ENCODE results near the gene RTN4. TPM values are rescaled to one million over a fixed set of nuclear protein-coding genes. Genes with fewer than 3 reads are reported as not detected.

RTN4 gene
- total RNA-seq, 1 experiment from 2014 or later, result 342 TPM

DNA sequence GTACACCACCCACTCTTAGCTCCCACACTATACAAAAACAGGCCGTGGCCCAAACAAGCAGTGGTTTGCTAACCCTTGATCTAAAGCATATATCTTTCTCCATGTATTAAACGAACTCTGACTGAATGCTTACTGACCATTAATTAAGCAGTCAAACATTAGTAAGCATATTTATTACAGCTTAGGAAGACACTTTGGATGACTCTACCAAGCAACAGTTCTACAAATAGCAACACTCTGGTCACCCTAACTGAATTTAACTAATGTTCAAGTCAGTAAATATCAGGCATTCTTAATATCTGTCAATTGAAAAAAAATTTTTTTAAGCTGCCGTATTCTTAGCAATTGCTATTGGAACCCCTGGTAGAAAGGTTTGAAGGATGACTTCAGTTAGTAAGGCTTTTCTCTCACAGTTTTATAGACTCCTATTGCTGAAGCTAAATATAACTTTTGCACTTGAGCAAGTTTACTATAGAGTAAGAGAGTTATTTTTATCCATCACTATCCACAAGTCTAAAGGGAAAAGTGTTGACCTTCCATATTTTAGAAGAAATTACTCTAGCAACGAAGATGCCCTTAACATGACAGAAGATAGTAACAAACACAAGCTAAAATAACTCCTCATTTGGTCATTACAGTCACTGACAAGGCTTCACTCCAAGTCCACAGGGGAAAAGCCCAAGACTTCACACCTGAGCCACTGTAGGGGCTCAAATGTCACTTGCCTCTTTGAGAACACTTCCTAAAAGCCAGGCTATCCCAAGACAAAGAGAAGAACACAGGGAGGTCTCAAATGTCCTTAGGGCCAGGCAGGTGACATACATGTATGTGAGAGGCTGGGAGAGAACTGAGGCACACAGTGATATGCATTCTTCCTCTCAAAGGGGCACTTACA is 74.4 kb downstream of the RTN4 start:
- Histone ChIP-seq H3K36me3 (ENCODE audit: low read depth) (peaks cover 94% of the 10 kb centered on the region), H3K9me2 (ENCODE audit: insufficient read depth) (no peaks in the 10 kb centered on the region), H3K4me1 (replicated peaks; ENCODE audit: insufficient read depth) (peaks cover 19% of the 10 kb centered on the region), H3K79me2 (ENCODE audit: low read depth) (peaks cover 99% of the 10 kb centered on the region), H3K27me3 (ENCODE audit: insufficient read depth, low read depth) (no peaks in the 10 kb centered on the region), H3F3A (ENCODE audit: insufficient read depth, low read depth) (peaks cover 100% of the 10 kb centered on the region), H3K9me3 (ENCODE audit: insufficient read depth, low read depth) (no peaks in the 10 kb centered on the region), H3K27ac (no peak overlapping the region), H3K4me3 (no peak overlapping the region), H3K4me2 (no peak overlapping the region), H4K20me1 (ENCODE audit: insufficient read depth) (peaks cover 100% of the 10 kb centered on the region), H2AFZ (no peak overlapping the region)
- ChIA-PET POLR2A (ENCODE audit: unreplicated experiment) (no interaction called here), CTCF (no interaction called here)
- BruUV-seq (replicated peaks), result no TSS peak
- TF ChIP-seq, protein P1, sequence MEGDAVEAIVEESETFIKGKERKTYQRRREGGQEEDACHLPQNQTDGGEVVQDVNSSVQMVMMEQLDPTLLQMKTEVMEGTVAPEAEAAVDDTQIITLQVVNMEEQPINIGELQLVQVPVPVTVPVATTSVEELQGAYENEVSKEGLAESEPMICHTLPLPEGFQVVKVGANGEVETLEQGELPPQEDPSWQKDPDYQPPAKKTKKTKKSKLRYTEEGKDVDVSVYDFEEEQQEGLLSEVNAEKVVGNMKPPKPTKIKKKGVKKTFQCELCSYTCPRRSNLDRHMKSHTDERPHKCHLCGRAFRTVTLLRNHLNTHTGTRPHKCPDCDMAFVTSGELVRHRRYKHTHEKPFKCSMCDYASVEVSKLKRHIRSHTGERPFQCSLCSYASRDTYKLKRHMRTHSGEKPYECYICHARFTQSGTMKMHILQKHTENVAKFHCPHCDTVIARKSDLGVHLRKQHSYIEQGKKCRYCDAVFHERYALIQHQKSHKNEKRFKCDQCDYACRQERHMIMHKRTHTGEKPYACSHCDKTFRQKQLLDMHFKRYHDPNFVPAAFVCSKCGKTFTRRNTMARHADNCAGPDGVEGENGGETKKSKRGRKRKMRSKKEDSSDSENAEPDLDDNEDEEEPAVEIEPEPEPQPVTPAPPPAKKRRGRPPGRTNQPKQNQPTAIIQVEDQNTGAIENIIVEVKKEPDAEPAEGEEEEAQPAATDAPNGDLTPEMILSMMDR (conservative IDR thresholded peaks at IDR 0.05), result no peak
- no peak for TF ChIP-seq EZH2 (IDR thresholded peaks at IDR 0.05; ENCODE audit: low read depth)
- intact Hi-C loops (cut with micrococcal nuclease; ENCODE audit: unreplicated experiment), result loop anchor here (5.0 to 10.0 kb wide), 2 partner anchors 191 to 251 kb away; partner anchors contain the start of gene EML6
- DNase-seq, result no peak

- H3K27ac ChIP-seq, result no peak overlapping the region
- no peaks in the 10 kb centered on the region for H3K27me3 ChIP-seq (ENCODE audit: insufficient read depth, low read depth)
- H3K9me2 ChIP-seq (ENCODE audit: insufficient read depth), result no peaks in the 10 kb centered on the region
- peaks cover 12% of the 10 kb centered on the region for H3K4me1 ChIP-seq (replicated peaks; ENCODE audit: insufficient read depth)
- DNase-seq, result no peak
- no peaks in the 10 kb centered on the region for H3K9me3 ChIP-seq (ENCODE audit: insufficient read depth, low read depth)
- H2AFZ ChIP-seq, result no peak overlapping the region
- CTCF ChIA-PET, result no interaction called here
- intact Hi-C loops (cut with micrococcal nuclease; ENCODE audit: unreplicated experiment), result loop anchor here (5.0 to 10.0 kb wide), 2 partner anchors 192 to 250 kb away; partner anchors contain the start of gene EML6
- peaks cover 99% of the 10 kb centered on the region for H3K79me2 ChIP-seq (ENCODE audit: low read depth)
- TF ChIP-seq EZH2 (IDR thresholded peaks at IDR 0.05; ENCODE audit: low read depth), result no peak
- TF ChIP-seq, protein P1 (conservative IDR thresholded peaks at IDR 0.05), result no peak
- BruUV-seq (replicated peaks), result no TSS peak
- no peak overlapping the region for H3K4me2 ChIP-seq
- POLR2A ChIA-PET (ENCODE audit: unreplicated experiment), result no interaction called here
- peaks cover 100% of the 10 kb centered on the region for H4K20me1 ChIP-seq (ENCODE audit: insufficient read depth)
- peaks cover 100% of the 10 kb centered on the region for H3F3A ChIP-seq (ENCODE audit: insufficient read depth, low read depth)
- peaks cover 94% of the 10 kb centered on the region for H3K36me3 ChIP-seq (ENCODE audit: low read depth)
- no peak overlapping the region for H3K4me3 ChIP-seq
These were observed 75.1 kb downstream of the RTN4 start for GRCh38 chr2:54975175-54975574.

DNA sequence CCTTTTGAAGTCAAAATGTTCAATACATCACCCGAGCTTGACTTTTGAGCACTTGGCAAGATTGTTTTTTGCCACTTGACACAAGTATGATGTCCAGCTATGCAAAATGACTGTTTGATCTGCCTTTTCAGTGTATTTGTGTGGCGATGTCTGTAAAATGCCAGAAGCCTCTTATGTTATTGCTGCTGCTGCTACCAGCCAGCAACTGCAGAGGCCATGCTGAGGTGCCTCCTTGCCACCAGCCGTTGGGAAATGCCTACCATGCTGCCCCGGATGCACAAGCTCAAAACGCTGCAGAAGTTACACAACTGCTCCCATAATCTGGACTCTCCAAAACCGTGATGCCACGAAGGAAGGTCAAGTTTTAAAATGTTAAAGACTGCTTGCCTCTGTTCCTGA is 80.3 kb downstream of the RTN4 start:
- Histone ChIP-seq H4K20me1 (ENCODE audit: insufficient read depth) (peaks cover 64% of the 10 kb centered on the region), H3K36me3 (ENCODE audit: low read depth) (peaks cover 68% of the 10 kb centered on the region), H3K9me2 (ENCODE audit: insufficient read depth) (no peaks in the 10 kb centered on the region), H3F3A (ENCODE audit: insufficient read depth, low read depth) (peaks cover 99% of the 10 kb centered on the region), H2AFZ (no peak overlapping the region), H3K27ac (no peak overlapping the region), H3K79me2 (ENCODE audit: low read depth) (peaks cover 46% of the 10 kb centered on the region), H3K4me1 (replicated peaks; ENCODE audit: insufficient read depth) (no peaks in the 10 kb centered on the region), H3K9me3 (ENCODE audit: insufficient read depth, low read depth) (no peaks in the 10 kb centered on the region; the same call in 1 of the 2 replicates), H3K4me2 (no peak overlapping the region), H3K27me3 (ENCODE audit: insufficient read depth, low read depth) (no peaks in the 10 kb centered on the region), H3K4me3 (no peak overlapping the region)
- BruUV-seq (replicated peaks), result no TSS peak
- TF ChIP-seq EZH2 (IDR thresholded peaks at IDR 0.05; ENCODE audit: low read depth), result no peak
- TF ChIP-seq, protein P1 (conservative IDR thresholded peaks at IDR 0.05), result no peak
- intact Hi-C loops (cut with micrococcal nuclease; ENCODE audit: unreplicated experiment), result loop anchor here (10.0 kb wide), 1 partner anchor 245 kb away; the partner anchor contains the start of gene EML6
- POLR2A ChIA-PET (ENCODE audit: unreplicated experiment), result no interaction called here
- CTCF ChIA-PET, result no interaction called here
- no peak for DNase-seq

Measured in PC-9 (cell line).